Measurements from ENCODE around the gene PPP1R14D.

The PPP1R14D gene

DNA sequence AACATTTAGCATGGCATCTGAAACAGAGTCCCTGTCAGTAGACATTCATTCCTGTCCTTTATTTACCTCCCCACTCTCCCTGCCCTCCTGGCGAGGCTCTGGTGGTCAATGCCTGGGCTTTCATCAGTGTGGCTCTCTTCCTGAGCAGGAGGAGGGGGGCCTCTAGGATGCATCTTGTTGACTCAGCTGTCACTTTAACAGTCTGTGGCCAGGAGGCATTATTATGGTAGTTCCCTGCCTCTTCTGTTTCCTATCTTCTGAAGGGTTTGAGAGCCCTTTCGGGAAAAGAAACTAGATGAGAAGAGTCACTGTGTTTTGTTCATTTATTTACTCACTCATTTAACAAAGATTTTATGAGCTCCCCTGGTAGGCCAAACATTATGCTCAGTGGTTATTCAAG lies 2.4 kb upstream of the PPP1R14D start:
- DNase-seq: no peak
- Histone ChIP-seq H3K36me3 (replicated peaks) (no peaks in the 10 kb centered on the region), H3K4me3 (ENCODE audit: low read depth, low read length) (no peak overlapping the region), H3K27me3 (replicated peaks) (no peaks in the 10 kb centered on the region), H3K27ac (no peak overlapping the region)
- TF ChIP-seq, protein P1, sequence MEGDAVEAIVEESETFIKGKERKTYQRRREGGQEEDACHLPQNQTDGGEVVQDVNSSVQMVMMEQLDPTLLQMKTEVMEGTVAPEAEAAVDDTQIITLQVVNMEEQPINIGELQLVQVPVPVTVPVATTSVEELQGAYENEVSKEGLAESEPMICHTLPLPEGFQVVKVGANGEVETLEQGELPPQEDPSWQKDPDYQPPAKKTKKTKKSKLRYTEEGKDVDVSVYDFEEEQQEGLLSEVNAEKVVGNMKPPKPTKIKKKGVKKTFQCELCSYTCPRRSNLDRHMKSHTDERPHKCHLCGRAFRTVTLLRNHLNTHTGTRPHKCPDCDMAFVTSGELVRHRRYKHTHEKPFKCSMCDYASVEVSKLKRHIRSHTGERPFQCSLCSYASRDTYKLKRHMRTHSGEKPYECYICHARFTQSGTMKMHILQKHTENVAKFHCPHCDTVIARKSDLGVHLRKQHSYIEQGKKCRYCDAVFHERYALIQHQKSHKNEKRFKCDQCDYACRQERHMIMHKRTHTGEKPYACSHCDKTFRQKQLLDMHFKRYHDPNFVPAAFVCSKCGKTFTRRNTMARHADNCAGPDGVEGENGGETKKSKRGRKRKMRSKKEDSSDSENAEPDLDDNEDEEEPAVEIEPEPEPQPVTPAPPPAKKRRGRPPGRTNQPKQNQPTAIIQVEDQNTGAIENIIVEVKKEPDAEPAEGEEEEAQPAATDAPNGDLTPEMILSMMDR (IDR thresholded peaks at IDR 0.05; ENCODE audit: low read depth, low read length, missing control alignments): no peak
- in situ Hi-C loops (cut with HindIII; ENCODE audit: low pct_ligation_motif_present, low sequenced_read_pairs): no loop called here

DNA sequence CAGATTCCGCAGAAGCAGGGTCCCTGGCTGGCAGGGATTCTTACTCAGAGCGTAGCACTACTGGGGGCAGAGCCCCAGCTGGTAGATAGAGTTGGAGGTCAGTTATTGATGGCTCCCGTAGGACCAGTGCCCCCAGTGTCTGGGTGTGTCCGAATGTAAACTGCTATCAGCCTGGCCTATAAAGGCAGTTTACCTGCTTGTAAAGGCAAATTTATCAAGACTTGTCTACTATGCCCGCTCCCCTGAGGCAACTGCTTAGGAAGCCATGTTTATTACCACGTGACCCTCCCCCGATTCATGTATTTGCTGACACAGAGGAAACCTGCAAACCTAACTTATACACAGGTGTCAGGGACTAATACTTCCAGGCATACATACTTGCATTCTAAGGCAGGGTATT lies 607 bp upstream of the PPP1R14D start:
- H3K4me3 ChIP-seq (ENCODE audit: low read depth, low read length): no peak overlapping the region
- H3K27ac ChIP-seq: no peak overlapping the region
- H3K27me3 ChIP-seq (replicated peaks): no peaks in the 10 kb centered on the region
- no peak for DNase-seq
- TF ChIP-seq, protein P1 (IDR thresholded peaks at IDR 0.05; ENCODE audit: low read depth, low read length, missing control alignments): no peak
- in situ Hi-C loops (cut with HindIII; ENCODE audit: low pct_ligation_motif_present, low sequenced_read_pairs): no loop called here
- H3K36me3 ChIP-seq (replicated peaks): no peaks in the 10 kb centered on the region

DNA sequence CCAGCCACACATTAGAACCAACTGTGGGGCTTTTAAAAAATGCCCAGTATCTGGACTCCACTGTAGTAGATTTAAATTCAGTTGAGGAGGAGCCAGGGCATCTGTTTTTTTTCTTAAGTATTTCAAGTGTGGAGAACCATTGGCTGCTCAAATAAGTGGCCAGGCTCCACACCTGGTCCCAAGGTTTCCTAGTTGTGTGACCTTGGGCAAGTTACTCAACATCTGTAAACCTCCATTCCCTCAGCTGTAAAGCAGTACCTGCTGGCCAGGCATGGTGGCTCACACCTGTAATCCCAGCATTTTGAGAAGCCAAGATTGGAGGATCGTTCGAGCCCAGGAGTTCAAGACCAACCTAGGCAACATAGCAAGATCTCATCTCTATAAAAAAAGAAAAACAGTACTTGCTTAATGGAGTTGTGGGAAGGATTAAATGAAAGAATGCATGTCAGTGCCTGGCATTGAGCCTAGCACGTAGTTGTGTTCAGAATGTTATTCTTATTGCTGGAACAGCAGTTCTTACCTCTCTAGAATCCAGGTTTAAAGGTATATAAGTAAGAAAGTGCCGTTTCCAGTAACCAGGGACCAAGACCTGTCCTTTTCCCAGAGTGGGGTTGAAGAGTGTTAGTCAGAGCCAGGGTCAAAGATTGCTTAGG lies 2.0 kb downstream of the PPP1R14D start:
- H3K36me3 ChIP-seq (replicated peaks): no peaks in the 10 kb centered on the region
- H3K4me3 ChIP-seq (ENCODE audit: low read depth, low read length): no peak overlapping the region
- no peak for DNase-seq
- H3K27me3 ChIP-seq (replicated peaks): no peaks in the 10 kb centered on the region
- in situ Hi-C loops (cut with HindIII; ENCODE audit: low pct_ligation_motif_present, low sequenced_read_pairs): no loop called here
- no peak overlapping the region for H3K27ac ChIP-seq
- TF ChIP-seq, protein P1 (IDR thresholded peaks at IDR 0.05; ENCODE audit: low read depth, low read length, missing control alignments): no peak

DNA sequence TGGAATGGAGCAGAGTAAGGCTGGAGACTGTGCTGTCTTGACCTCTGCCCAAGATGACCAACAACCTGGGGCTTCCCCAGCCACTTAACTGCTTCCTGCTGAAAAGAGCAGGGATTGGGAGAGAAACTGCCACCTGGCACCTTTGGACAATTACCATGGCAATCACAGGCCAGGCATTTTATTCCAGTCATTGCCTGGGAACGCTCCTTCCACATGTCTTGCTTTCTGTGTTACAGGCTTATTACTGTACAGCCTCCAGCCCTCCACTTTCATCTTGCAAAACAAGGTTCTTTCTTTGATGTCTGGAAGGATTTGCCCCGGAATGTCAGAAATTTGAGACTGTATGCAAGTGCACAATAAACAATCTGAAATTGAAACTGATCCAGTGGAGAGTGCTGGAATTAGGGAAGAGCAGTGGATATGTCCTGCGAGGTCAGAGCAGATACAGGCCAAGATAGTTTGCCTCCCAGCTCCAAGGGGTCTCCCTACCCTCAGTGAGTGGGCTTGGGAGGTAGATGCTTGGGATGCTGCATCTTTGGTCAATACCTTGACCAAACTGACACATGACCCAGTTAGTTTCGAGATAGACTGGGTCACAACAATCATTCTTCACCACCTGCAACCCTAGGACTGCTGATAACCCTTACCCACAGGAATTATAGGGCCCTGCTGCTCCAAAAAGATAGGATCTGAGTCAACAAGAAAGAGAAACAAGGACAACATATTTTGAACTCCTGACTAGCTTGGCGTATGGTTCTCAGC lies 2.7 kb downstream of the PPP1R14D start:
- no peaks in the 10 kb centered on the region for H3K36me3 ChIP-seq (replicated peaks)
- no peak for DNase-seq

DNA sequence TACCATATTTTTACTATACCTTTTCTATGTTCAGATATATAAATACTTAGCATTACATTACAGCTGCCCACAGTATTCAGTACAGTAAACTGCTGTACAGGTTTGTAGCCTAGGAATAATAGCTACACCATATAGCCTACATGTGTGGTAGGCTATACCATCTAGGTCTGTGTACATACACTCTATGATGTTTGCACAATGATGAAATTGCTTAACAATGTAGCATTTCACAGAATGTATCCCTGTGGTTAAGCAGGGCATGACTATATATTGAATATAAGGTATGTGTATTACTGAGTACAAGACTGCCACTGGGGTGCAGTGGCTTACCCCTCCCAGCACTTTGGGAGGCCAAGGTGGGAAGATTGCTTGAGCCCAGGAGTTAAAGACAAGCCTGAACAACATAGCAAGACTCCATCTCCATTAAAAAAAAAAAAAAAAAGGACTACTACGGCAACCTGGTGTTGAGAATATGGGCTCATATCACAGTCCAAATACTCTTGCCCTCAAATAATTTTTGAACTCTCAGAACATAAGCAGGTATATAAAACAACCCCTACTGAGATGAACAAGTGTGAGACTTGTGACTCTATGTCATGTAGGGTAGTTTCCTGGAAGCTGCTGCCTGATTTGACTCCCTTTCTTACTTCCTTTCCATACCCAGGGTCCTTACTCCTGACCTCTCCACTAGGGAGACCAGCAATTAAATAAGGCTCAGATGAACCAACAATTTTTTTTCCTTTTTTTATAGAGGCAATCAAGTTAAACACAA lies 4.8 kb downstream of the PPP1R14D start:
- Histone ChIP-seq H3K27ac (no peak overlapping the region), H3K36me3 (replicated peaks) (no peaks in the 10 kb centered on the region), H3K4me3 (ENCODE audit: low read depth, low read length) (no peak overlapping the region), H3K27me3 (replicated peaks) (no peaks in the 10 kb centered on the region)
- in situ Hi-C loops (cut with HindIII; ENCODE audit: low pct_ligation_motif_present, low sequenced_read_pairs): no loop called here
- TF ChIP-seq, protein P1 (IDR thresholded peaks at IDR 0.05; ENCODE audit: low read depth, low read length, missing control alignments): no peak
- DNase-seq: no peak

More for the DNA sequence above, 2.7 kb downstream of the PPP1R14D start:
- TF ChIP-seq, protein P1 (IDR thresholded peaks at IDR 0.05; ENCODE audit: low read depth, low read length, missing control alignments): no peak
- no peaks in the 10 kb centered on the region for H3K27me3 ChIP-seq (replicated peaks)
- H3K27ac ChIP-seq: no peak overlapping the region
- in situ Hi-C loops (cut with HindIII; ENCODE audit: low pct_ligation_motif_present, low sequenced_read_pairs): no loop called here
- H3K4me3 ChIP-seq (ENCODE audit: low read depth, low read length): no peak overlapping the region

Data from brain microvascular endothelial cell (primary cell).